ENCODE measurements around the gene EDEM2.

DNA sequence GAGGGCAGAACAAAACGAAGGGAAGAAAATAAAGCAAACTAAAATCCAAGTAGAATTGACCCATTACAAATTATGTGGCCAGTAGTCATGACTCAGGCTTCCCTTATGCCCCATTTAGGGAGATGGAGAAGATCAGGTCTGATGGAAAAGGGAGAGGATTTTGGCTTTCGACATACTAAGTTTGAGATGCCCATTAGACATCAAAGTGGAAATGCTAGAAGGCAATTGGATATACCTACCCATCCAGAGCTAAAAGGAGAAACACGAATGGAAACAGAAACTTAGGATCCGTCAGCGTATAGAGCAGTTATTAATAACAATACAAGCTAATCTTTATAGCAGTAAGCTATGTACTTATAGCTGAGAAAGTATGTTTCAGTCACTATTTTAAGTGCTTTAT lies 59.3 kb downstream of the EDEM2 start:
- TF ChIP-seq, protein P1, sequence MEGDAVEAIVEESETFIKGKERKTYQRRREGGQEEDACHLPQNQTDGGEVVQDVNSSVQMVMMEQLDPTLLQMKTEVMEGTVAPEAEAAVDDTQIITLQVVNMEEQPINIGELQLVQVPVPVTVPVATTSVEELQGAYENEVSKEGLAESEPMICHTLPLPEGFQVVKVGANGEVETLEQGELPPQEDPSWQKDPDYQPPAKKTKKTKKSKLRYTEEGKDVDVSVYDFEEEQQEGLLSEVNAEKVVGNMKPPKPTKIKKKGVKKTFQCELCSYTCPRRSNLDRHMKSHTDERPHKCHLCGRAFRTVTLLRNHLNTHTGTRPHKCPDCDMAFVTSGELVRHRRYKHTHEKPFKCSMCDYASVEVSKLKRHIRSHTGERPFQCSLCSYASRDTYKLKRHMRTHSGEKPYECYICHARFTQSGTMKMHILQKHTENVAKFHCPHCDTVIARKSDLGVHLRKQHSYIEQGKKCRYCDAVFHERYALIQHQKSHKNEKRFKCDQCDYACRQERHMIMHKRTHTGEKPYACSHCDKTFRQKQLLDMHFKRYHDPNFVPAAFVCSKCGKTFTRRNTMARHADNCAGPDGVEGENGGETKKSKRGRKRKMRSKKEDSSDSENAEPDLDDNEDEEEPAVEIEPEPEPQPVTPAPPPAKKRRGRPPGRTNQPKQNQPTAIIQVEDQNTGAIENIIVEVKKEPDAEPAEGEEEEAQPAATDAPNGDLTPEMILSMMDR (IDR thresholded peaks at IDR 0.05; ENCODE audit: insufficient read depth, low read depth, low read length) = no peak
- TF ChIP-seq EZH2 (IDR thresholded peaks at IDR 0.05; ENCODE audit: insufficient read depth, low read length) = no peak
